ENCODE measurements around the gene DNAJC4. TPM values are rescaled to one million over a fixed set of nuclear protein-coding genes. Genes with fewer than 3 reads are reported as not detected.
A peak's percentile ranks its signal among the peaks of the same experiment; 100 is the strongest.

DNAJC4 gene
- total and polyA plus RNA-seq, 2 experiments from 2014 or later, result 11.0 to 34.7 TPM

DNA sequence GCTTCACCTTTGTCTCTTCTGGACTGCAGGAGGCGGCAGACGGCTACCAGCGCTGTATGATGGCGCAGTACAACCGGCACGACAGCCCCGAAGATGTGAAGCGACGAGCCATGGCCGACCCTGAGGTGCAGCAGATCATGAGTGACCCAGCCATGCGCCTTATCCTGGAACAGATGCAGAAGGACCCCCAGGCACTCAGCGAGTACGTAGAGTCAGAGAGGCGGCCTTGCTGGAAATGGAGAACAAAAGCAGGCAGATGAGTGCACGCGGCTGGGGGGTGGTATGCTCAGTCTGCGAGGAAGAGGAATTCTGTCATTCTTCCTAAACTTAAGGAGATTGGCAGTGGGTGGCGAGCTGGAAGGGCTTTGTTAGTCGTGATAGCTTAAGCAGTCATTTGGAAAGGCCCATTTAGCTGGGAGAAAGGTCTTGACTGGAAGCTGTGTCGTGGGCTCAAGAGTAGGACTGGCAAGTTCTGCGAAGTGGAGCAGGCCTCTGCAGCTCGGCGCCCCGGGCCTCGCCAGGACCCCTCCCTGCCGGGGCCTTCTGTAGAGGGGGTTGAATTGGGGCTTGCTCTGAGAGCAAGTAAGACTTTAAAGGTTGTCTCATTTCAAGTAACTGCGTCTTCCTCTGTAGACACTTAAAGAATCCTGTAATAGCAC lies 26.8 kb upstream of the DNAJC4 start:
- 90 to 92% methylated on average over 27 of the region's 27 CpGs for WGBS, 2 experiments (ENCODE audit: low coverage in 1 of 2, low lambda C conversion rate in 2 of 2, missing lambda C conversion rate in 2 of 2)
- H3K9me3 ChIP-seq (ENCODE audit: low read depth), result no peaks in the 10 kb centered on the region
- H3K4me2 ChIP-seq (ENCODE audit: unreplicated experiment), result no peak overlapping the region
- H3K27ac ChIP-seq, result no peak overlapping the region
- peaks cover 22% of the 10 kb centered on the region for H3F3A ChIP-seq (ENCODE audit: insufficient read depth)
- TF ChIP-seq EZH2 (IDR thresholded peaks at IDR 0.05; ENCODE audit: insufficient read depth, poor library complexity, severe bottlenecking) (no peak), EZH2phosphoT487 (IDR thresholded peaks at IDR 0.05; ENCODE audit: insufficient read depth, low read depth) (no peak)
- H3K79me2 ChIP-seq (ENCODE audit: insufficient read depth), result no peaks in the 10 kb centered on the region
- H3K9ac ChIP-seq, result no peak overlapping the region
- H3K4me1 ChIP-seq (ENCODE audit: insufficient read depth), result peaks cover 13% of the 10 kb centered on the region
- no peaks in the 10 kb centered on the region for H3K9me2 ChIP-seq (ENCODE audit: insufficient read depth)
- no peaks in the 10 kb centered on the region for H3K27me3 ChIP-seq (replicated peaks; ENCODE audit: insufficient read depth)
- in situ Hi-C loops (cut with MboI), result no loop called here
- no peak overlapping the region for H2AFZ ChIP-seq
- no peaks in the 10 kb centered on the region for H4K20me1 ChIP-seq (ENCODE audit: insufficient read depth)
- DNase-seq, result no peak
- peaks cover 29% of the 10 kb centered on the region for H3K36me3 ChIP-seq (ENCODE audit: low read depth)
- no peak overlapping the region for H3K4me3 ChIP-seq

DNA sequence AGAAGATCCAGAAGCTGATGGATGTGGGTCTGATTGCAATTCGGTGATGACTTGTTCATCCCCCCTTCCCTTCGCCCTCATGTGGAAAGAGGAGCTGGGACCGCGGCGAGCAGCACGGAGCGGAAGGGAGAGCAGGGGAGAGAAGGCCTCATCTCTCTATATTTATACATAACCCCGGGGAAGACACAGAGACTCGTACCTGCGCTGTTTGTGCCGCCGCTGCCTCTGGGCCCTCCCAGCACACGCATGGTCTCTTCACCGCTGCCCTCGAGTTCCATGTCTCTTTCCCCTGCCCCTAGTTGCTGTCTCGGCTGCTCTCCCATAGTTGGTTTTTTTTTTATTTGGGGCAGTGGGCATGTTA lies 26.3 kb upstream of the DNAJC4 start:
- no peak for DNase-seq
- peaks cover 22% of the 10 kb centered on the region for H3F3A ChIP-seq (ENCODE audit: insufficient read depth)
- in situ Hi-C loops (cut with MboI), result no loop called here
- no peak overlapping the region for H3K9ac ChIP-seq
- no peaks in the 10 kb centered on the region for H3K9me2 ChIP-seq (ENCODE audit: insufficient read depth)
- H3K27ac ChIP-seq, result no peak overlapping the region
- no peak overlapping the region for H3K4me3 ChIP-seq
- WGBS, 2 experiments (ENCODE audit: low coverage in 1 of 2, low lambda C conversion rate in 2 of 2, missing lambda C conversion rate in 2 of 2), result 84 to 86% methylated on average over 16 of the region's 16 CpGs
- H2AFZ ChIP-seq, result no peak overlapping the region
- H3K27me3 ChIP-seq (replicated peaks; ENCODE audit: insufficient read depth), result no peaks in the 10 kb centered on the region
- peaks cover 23% of the 10 kb centered on the region for H3K36me3 ChIP-seq (ENCODE audit: low read depth)
- no peak overlapping the region for H3K4me2 ChIP-seq (ENCODE audit: unreplicated experiment)
- no peaks in the 10 kb centered on the region for H4K20me1 ChIP-seq (ENCODE audit: insufficient read depth)
- TF ChIP-seq EZH2phosphoT487 (IDR thresholded peaks at IDR 0.05; ENCODE audit: insufficient read depth, low read depth) (no peak), EZH2 (IDR thresholded peaks at IDR 0.05; ENCODE audit: insufficient read depth, poor library complexity, severe bottlenecking) (no peak)
- peaks cover 13% of the 10 kb centered on the region for H3K4me1 ChIP-seq (ENCODE audit: insufficient read depth)
- no peaks in the 10 kb centered on the region for H3K9me3 ChIP-seq (ENCODE audit: low read depth)
- H3K79me2 ChIP-seq (ENCODE audit: insufficient read depth), result no peaks in the 10 kb centered on the region

DNA sequence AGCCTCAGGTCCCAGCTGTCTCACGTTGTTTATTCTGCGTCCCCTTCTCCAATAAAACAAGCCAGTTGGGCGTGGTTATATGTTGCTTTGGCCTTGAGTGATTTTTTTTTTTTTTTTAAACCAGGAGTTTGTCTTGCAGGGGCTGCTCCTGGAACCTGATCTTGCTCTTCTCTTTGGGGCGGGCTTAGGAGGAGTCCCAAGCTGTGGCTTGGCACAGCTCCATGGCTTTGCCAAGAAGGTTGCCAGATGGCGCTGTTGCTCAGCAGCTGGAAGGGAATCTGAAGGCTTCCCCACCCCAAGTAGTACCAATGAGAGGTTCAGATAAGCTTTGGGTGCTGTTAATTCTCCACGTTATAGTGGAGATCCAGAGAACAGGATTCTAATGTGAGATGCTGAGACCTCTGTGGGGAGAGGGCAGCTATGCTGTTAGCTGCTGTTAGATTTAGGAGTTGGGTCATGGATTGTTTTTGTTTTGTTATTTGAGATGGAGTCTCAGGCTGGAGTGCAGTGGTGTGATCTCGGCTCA lies 25.8 kb upstream of the DNAJC4 start:
- in situ Hi-C loops (cut with MboI), result no loop called here
- no peak overlapping the region for H2AFZ ChIP-seq

DNA sequence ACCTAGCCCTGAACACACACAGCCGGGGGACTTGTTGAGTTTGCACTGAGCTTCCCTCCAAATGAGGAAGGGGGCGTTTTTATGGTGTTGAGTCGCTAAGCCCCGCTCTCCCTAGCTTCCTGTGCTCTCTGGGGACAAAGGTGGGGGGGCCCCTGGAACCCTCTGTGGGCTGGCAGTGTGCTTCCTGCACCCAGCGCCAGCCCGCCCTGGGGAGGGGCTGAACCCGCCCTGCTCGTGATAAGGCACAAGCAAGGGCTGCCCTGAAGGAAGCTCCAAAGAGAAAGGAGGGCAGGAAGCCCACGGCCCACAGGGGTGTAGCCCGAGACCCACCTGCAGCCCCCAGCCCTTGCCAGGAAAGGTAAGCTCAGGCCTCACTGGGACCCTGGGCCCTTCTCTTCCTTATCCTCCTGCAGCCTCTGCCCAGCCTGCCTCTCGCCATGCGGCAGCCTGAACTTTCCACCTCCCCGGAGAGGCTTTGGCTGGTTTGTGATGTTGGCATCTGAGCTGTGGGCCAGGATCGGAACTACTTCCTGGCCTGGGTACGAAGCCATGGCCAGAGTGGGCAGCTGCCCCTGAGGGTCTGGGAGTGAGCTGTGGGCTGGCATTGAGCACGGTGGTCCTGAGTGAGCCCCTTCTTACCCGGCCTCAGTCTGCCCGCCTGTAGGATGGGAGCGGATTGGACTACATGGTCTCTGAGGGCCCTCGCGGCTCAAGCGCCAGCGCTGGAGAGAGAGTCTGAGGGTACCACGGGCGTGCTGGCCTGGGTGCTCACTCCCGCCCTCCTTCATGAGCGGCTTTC lies 23.7 kb upstream of the DNAJC4 start, which contains the start of gene FERMT3:
Gene FERMT3, plus strand, starts transcription at position 265 of the 799 bp plus-strand sequence. CDS start 644 bp downstream, outside the sequence.
- no peak for DNase-seq
- TF ChIP-seq EZH2 (IDR thresholded peaks at IDR 0.05; ENCODE audit: insufficient read depth, poor library complexity, severe bottlenecking), result no peak
- TF ChIP-seq EZH2phosphoT487 (IDR thresholded peaks at IDR 0.05; ENCODE audit: insufficient read depth, low read depth), result no peak
- H3K4me3 ChIP-seq, result peak within 1 kb of the TSS; percentile 36; the same call in 1 of the 2 replicates

More for the DNA sequence above, 25.8 kb upstream of the DNAJC4 start:
- no peaks in the 10 kb centered on the region for H3K79me2 ChIP-seq (ENCODE audit: insufficient read depth)
- H3K4me1 ChIP-seq (ENCODE audit: insufficient read depth), result peaks cover 13% of the 10 kb centered on the region
- WGBS, 2 experiments (ENCODE audit: low coverage in 1 of 2, low lambda C conversion rate in 2 of 2, missing lambda C conversion rate in 2 of 2), result 15 to 23% methylated on average over 6 to 7 of the region's 7 CpGs
- peaks cover 22% of the 10 kb centered on the region for H3F3A ChIP-seq (ENCODE audit: insufficient read depth)
- no peaks in the 10 kb centered on the region for H3K9me2 ChIP-seq (ENCODE audit: insufficient read depth)
- no peak overlapping the region for H3K9ac ChIP-seq
- no peaks in the 10 kb centered on the region for H4K20me1 ChIP-seq (ENCODE audit: insufficient read depth)
- H3K4me2 ChIP-seq (ENCODE audit: unreplicated experiment), result no peak overlapping the region
- peak; percentile 98 for DNase-seq
- no peak for TF ChIP-seq EZH2phosphoT487 (IDR thresholded peaks at IDR 0.05; ENCODE audit: insufficient read depth, low read depth)
- no peak for TF ChIP-seq EZH2 (IDR thresholded peaks at IDR 0.05; ENCODE audit: insufficient read depth, poor library complexity, severe bottlenecking)
- H3K27me3 ChIP-seq (replicated peaks; ENCODE audit: insufficient read depth), result no peaks in the 10 kb centered on the region
- H3K36me3 ChIP-seq (ENCODE audit: low read depth), result peaks cover 21% of the 10 kb centered on the region
- no peak overlapping the region for H3K27ac ChIP-seq
- no peak overlapping the region for H3K4me3 ChIP-seq
- no peaks in the 10 kb centered on the region for H3K9me3 ChIP-seq (ENCODE audit: low read depth)

More for the DNA sequence above, 23.7 kb upstream of the DNAJC4 start, which contains the start of gene FERMT3:
- peak within 1 kb of the TSS; percentile 45 for H3K4me2 ChIP-seq (ENCODE audit: unreplicated experiment)
- peaks cover 6% of the 10 kb centered on the region; the same call in 1 of the 2 replicates for H3K36me3 ChIP-seq (ENCODE audit: low read depth)
- H3K9ac ChIP-seq, result peak within 1 kb of the TSS; percentile 70
- H3F3A ChIP-seq (ENCODE audit: insufficient read depth), result peaks cover 14% of the 10 kb centered on the region
- no peaks in the 10 kb centered on the region for H3K9me2 ChIP-seq (ENCODE audit: insufficient read depth)
- 91 to 92% methylated on average over 26 to 27 of the region's 27 CpGs for WGBS, 2 experiments (ENCODE audit: low coverage in 1 of 2, low lambda C conversion rate in 2 of 2, missing lambda C conversion rate in 2 of 2)
- in situ Hi-C loops (cut with MboI), result no loop called here
- peak within 1 kb of the TSS; percentile 49 for H2AFZ ChIP-seq
- H3K9me3 ChIP-seq (ENCODE audit: low read depth), result no peaks in the 10 kb centered on the region
- peaks cover 13% of the 10 kb centered on the region for H3K4me1 ChIP-seq (ENCODE audit: insufficient read depth)
- peak within 1 kb of the TSS; percentile 59 for H3K27ac ChIP-seq
- no peaks in the 10 kb centered on the region for H3K79me2 ChIP-seq (ENCODE audit: insufficient read depth)
- no peaks in the 10 kb centered on the region for H3K27me3 ChIP-seq (replicated peaks; ENCODE audit: insufficient read depth)
- no peaks in the 10 kb centered on the region for H4K20me1 ChIP-seq (ENCODE audit: insufficient read depth)
